K562 (cell line): ENCODE data around the gene DNAH8. TPM values are rescaled to one million over a fixed set of nuclear protein-coding genes. Genes with fewer than 3 reads are reported as not detected.

Experiments used
- ATAC-seq: fragments of 200-7000 bp; cut with Tn5 transposase; 3 replicates; pipeline ENCODE4 v1.9.1; 2020; ENCODE audit warnings: moderate library complexity
- BruUV-seq: library from RNA; stranded (reverse); fragments of 400-500 nt; replicated peaks from 2 replicates; lab custom pipeline; 2021; lab: Mats Ljungman, UMichigan
- CTCF ChIA-PET: fragments of 300-600 bp; formaldehyde crosslinking; extraction: SDS; loops from one replicate; lab custom pipeline; 2021; ENCODE audit warnings: low intra/inter-chr PET ratio; lab: Yijun Ruan, JAX
- POLR2A ChIA-PET: fragments of 300-600, 350-650 bp; sonication (Branson Sonifier 250); formaldehyde crosslinking; extraction: SDS; loops from one replicate; lab custom pipeline; 2021; ENCODE audit warnings: antibody characterized with exemption, inconsistent platforms; lab: Yijun Ruan, JAX
- DNase-seq, 4 experiments: peaks; one replicate each; pipeline versions ENCODE4 v3.0.0 to v3.0.0-alpha.2; 2011 to 2018; ENCODE audit warnings: low spot score in 3 of 4, mixed read lengths in 3 of 4; ENCODE audit errors: extremely low read depth in 1 of 4
- FAIRE-seq: peaks from 2 replicates; lab custom pipeline; 2011; peaks lifted over from hg19 to GRCh38; lab: Jason Lieb, UNC
- H2AFZ ChIP-seq: 2 replicates; pipeline ENCODE4 v1.6.0; 2011; ENCODE audit warnings: low read depth, low read length, control low read depth, inconsistent platforms
- H3K27ac ChIP-seq: fragments of 200-600 bp; 3 replicates; pipeline ENCODE4 v1.8.0; 2011; ENCODE audit warnings: low read depth, mild to moderate bottlenecking, control low read depth, inconsistent platforms, low read length, moderate library complexity, mixed read lengths; ENCODE audit errors: extremely low read depth
- H3K27me3 ChIP-seq, 2 experiments: fragments of 300-600 bp in 1 of 2; 2 replicates in 1 of 2; 3 replicates in 1 of 2; pipeline versions ENCODE4 v1.6.0 to v1.8.0; 2011; ENCODE audit warnings: inconsistent platforms in 2 of 2, low read length in 2 of 2, mild to moderate bottlenecking in 1 of 2, mixed read lengths in 1 of 2, moderate library complexity in 1 of 2; ENCODE audit not compliant: control insufficient read depth in 2 of 2, insufficient read depth in 2 of 2
- H3K36me3 ChIP-seq: fragments of 300-600 bp; 3 replicates; pipeline ENCODE4 v1.8.0; 2011; ENCODE audit warnings: mild to moderate bottlenecking, low read length, inconsistent platforms; ENCODE audit not compliant: control insufficient read depth, insufficient read depth
- H3K4me1 ChIP-seq, 2 experiments: fragments of 200-600 bp in 1 of 2; replicated peaks in 1 of 2; 2 replicates in 1 of 2; 3 replicates in 1 of 2; pipeline versions ENCODE4 v1.5.1 to v1.8.0; 2011; ENCODE audit warnings: inconsistent platforms in 2 of 2, low read length in 2 of 2, mild to moderate bottlenecking in 1 of 2, mixed read lengths in 1 of 2, moderate library complexity in 1 of 2; ENCODE audit not compliant: control insufficient read depth in 2 of 2, insufficient read depth in 2 of 2
- H3K4me2 ChIP-seq: 2 replicates; pipeline ENCODE4 v1.6.1; 2011; ENCODE audit warnings: low read length, control low read depth, inconsistent platforms, mixed read lengths; ENCODE audit not compliant: insufficient read depth
- H3K4me3 ChIP-seq: fragments of 200-600 bp; sonication (generic), shearing (Covaris generic); 2 replicates; pipeline ENCODE4 v1.5.1; 2016; ENCODE audit warnings: control low read depth, inconsistent platforms
- H3K79me2 ChIP-seq: fragments of 200-600 bp; 3 replicates; pipeline ENCODE4 v1.8.0; 2011; ENCODE audit warnings: low read length, inconsistent platforms; ENCODE audit not compliant: control insufficient read depth, insufficient read depth
- H3K9ac ChIP-seq, 2 experiments: 2 replicates each; pipeline versions ENCODE4 v1.6.0 to v1.6.1; 2011; ENCODE audit warnings: low read depth in 2 of 2, low read length in 2 of 2, control low read depth in 1 of 2, inconsistent platforms in 1 of 2, mild to moderate bottlenecking in 1 of 2, mixed read lengths in 1 of 2; ENCODE audit not compliant: insufficient read depth in 1 of 2
- H3K9me1 ChIP-seq: one replicate; pipeline ENCODE4 v1.6.0; 2011; ENCODE audit warnings: inconsistent platforms, mild to moderate bottlenecking, low read length, moderate library complexity; ENCODE audit not compliant: control insufficient read depth, insufficient read depth
- H3K9me3 ChIP-seq: replicated peaks from 2 replicates; pipeline ENCODE4 v1.5.1; 2011; ENCODE audit warnings: low read depth, low read length, inconsistent platforms; ENCODE audit not compliant: control insufficient read depth, insufficient read depth
- H4K20me1 ChIP-seq: replicated peaks from 2 replicates; pipeline ENCODE4 v1.6.1; 2011; ENCODE audit warnings: low read length, inconsistent platforms, mixed read lengths; ENCODE audit not compliant: control insufficient read depth, insufficient read depth
- HMGN3 ChIP-seq: IDR thresholded peaks from 2 replicates; pipeline ENCODE4 v1.6.1; 2011; ENCODE audit warnings: borderline replicate concordance, low read depth, mild to moderate bottlenecking, mixed read lengths, low read length; ENCODE audit not compliant: insufficient read length; ENCODE audit errors: extremely low read depth
- MYC ChIP-seq, 2 experiments: fragments of 250-450 bp in 1 of 2; sonication (Bioruptor Pico) in 1 of 2; IDR thresholded peaks; 2 replicates each; pipeline versions ENCODE4 v1.5.1 to v1.6.1; 2012 to 2021; ENCODE audit warnings: low read depth in 2 of 2, borderline replicate concordance in 1 of 2, improper control_type of control experiment in 1 of 2, low read length in 1 of 2, mild to moderate bottlenecking in 1 of 2, moderate library complexity in 1 of 2
- SIRT6 ChIP-seq: IDR thresholded peaks from one replicate; pipeline ENCODE4 v1.6.1; 2012; ENCODE audit warnings: low read depth, mild to moderate bottlenecking, control low read depth, inconsistent platforms, low read length, moderate library complexity
- TEAD2 ChIP-seq: fragments of 450-650 bp; IDR thresholded peaks from 2 replicates; pipeline ENCODE4 v1.6.1; 2016; ENCODE audit warnings: missing genetic modification characterization, control low read depth, missing compliant biosample characterization
- ZBED1 ChIP-seq: IDR thresholded peaks from 2 replicates; pipeline ENCODE4 v1.6.1; 2014
- ZNF197 ChIP-seq: fragments of 200-800 bp; sonication (Bioruptor generic); IDR thresholded peaks from 2 replicates; pipeline ENCODE4 v1.6.1; 2016; ENCODE audit warnings: low read depth, missing genetic modification characterization, missing compliant biosample characterization
- WGBS: fragments of 100-300 bp; shearing (Covaris generic); methylation state at CpG from one replicate; pipeline ENCODE4 v1.1.6; 2016; ENCODE audit warnings: low coverage, mixed read lengths; ENCODE audit not compliant: insufficient coverage; ENCODE audit errors: missing lambda C conversion rate; 5-methylcytosine and 5-hydroxymethylcytosine counted together
- in situ Hi-C: fragments of 300-500 bp; cut with MboI; formaldehyde crosslinking; loops from 4 replicates; pipeline ENCODE4 v1.15.0; 2018; ENCODE audit warnings: inconsistent platforms, mixed read lengths
- intact Hi-C: fragments of 100-400 bp; cut with micrococcal nuclease; formaldehyde crosslinking; loops from 2 replicates; pipeline ENCODE4 v1.14.2; 2022
- polyA plus RNA-seq, 8 experiments: library from polyadenylated mRNA; depleted of rRNA in 4 of 8; stranded (reverse) in 5 of 8; unstranded in 3 of 8; fragments of >200 nt; fragmentation: Nextera tagmentation in 2 of 8; fragmentation: Illumina TruSeq in 1 of 8; extraction: Ambion mirVana in 2 of 8; extraction: Trizol in 1 of 8; gene quantifications; 2 replicates each; pipeline versions ENCODE4 v1.2.1 to v1.2.3, GENCODE V29; 2011 to 2014; ENCODE audit warnings: inconsistent platforms in 1 of 8, missing spikeins in 1 of 8
- total RNA-seq, 7 experiments: library from RNA; depleted of rRNA in 6 of 7; stranded (reverse); fragments of >200 nt in 6 of 7; fragmentation: Illumina TruSeq in 2 of 7; extraction: Trizol in 2 of 7; gene quantifications; 2 replicates each; pipeline versions ENCODE4 v1.2.1 to v1.2.3, GENCODE V29; 2011 to 2021; ENCODE audit warnings: low replicate concordance in 1 of 7

DNAH8 gene
- total and polyA plus RNA-seq, 9 of the 15 experiments (the other 6 are each of a cell fraction or from before 2014, with no cell fraction given): 1.2 to 4.2 (median 2.9) TPM

- DNase-seq (no peak), ATAC-seq (no peak), FAIRE-seq (no peak)
- 0% methylated on average over 11 of the region's 11 CpGs for WGBS
- in situ Hi-C loops: no loop called here
- ChIA-PET CTCF (no interaction called here), POLR2A (no interaction called here)
- H2AFZ ChIP-seq: no peak overlapping the region
- H3K79me2 ChIP-seq: no peaks in the 10 kb centered on the region
- no peaks in the 10 kb centered on the region for H3K36me3 ChIP-seq
- H3K9me1 ChIP-seq: no peaks in the 10 kb centered on the region
- no peak overlapping the region for H3K9ac ChIP-seq
- BruUV-seq: no TSS peak
- H3K4me3 ChIP-seq: no peak overlapping the region
- intact Hi-C loops: no loop called here
- H3K27me3 ChIP-seq: peaks cover 14 to 73% of the 10 kb centered on the region in 2 experiments; a peak in 4 of 5 replicates
- TF ChIP-seq HMGN3: no peak
- no peak for TF ChIP-seq ZBED1
- no peak for TF ChIP-seq ZNF197
- H3K4me1 ChIP-seq: no peaks in the 10 kb centered on the region
- peaks cover 10% of the 10 kb centered on the region for H4K20me1 ChIP-seq
- no peaks in the 10 kb centered on the region for H3K9me3 ChIP-seq
- no peak overlapping the region for H3K27ac ChIP-seq
- H3K4me2 ChIP-seq: no peak overlapping the region
Observed at GRCh38 chr6:39077882-39078594, 362.9 kb downstream of the DNAH8 start.

GRCh38 chr6:39078695-39079094 is 363.6 kb downstream of the DNAH8 start:
- no peak for FAIRE-seq
- no peak overlapping the region for H3K4me3 ChIP-seq
- no peak for DNase-seq
- no peaks in the 10 kb centered on the region for H3K9me1 ChIP-seq
- ATAC-seq: no peak
- intact Hi-C loops (no loop called here), in situ Hi-C loops (no loop called here)
- no peak overlapping the region for H3K27ac ChIP-seq
- H3K36me3 ChIP-seq: no peaks in the 10 kb centered on the region
- CTCF ChIA-PET: no interaction called here
- no peaks in the 10 kb centered on the region for H3K79me2 ChIP-seq
- H3K27me3 ChIP-seq: peaks cover 10 to 73% of the 10 kb centered on the region in 2 experiments; a peak in 4 of 5 replicates
- BruUV-seq: no TSS peak
- no peak overlapping the region for H3K4me2 ChIP-seq
- no peaks in the 10 kb centered on the region for H3K9me3 ChIP-seq
- TF ChIP-seq MYC (IDR thresholded peaks at IDR 0.05; ENCODE audit: low read depth, low read length) (no peak), MYC (CRISPR knock-in tag; IDR thresholded peaks at IDR 0.05; ENCODE audit: borderline replicate concordance, low read depth) (no peak), TEAD2 (tag) (no peak), SIRT6 (no peak)
- TF ChIP-seq, all 486 proteins: peak for 0
- WGBS: 2% methylated on average over 3 of the region's 3 CpGs
- H3K4me1 ChIP-seq: no peaks in the 10 kb centered on the region
- no peak overlapping the region for H3K9ac ChIP-seq
- H2AFZ ChIP-seq: no peak overlapping the region
- H4K20me1 ChIP-seq: peaks cover 16% of the 10 kb centered on the region
- POLR2A ChIA-PET: no interaction called here
